Rectal smooth muscle tissue (tissue), 1 donor: ENCODE measurements around the gene TJP1.
"Not testable (repeated sequence)": the region's sequence is repeated elsewhere in the genome, so short reads cannot be mapped to it uniquely, and the experiment has no call there.

Experiments
- H3K27ac ChIP-seq: one replicate; pipeline ENCODE4 v1.7.0; 2013; ENCODE audit warnings: low read depth, low read length, inconsistent platforms
- H3K27me3 ChIP-seq: one replicate; pipeline ENCODE4 v1.7.0; 2013; ENCODE audit warnings: low read length; ENCODE audit not compliant: control insufficient read depth, insufficient read depth
- H3K36me3 ChIP-seq: one replicate; pipeline ENCODE4 v1.7.0; 2013; ENCODE audit warnings: low read length; ENCODE audit not compliant: control insufficient read depth, insufficient read depth
- H3K4me1 ChIP-seq: one replicate; pipeline ENCODE4 v1.7.0; 2013; ENCODE audit warnings: low read length; ENCODE audit not compliant: control insufficient read depth, insufficient read depth
- H3K4me3 ChIP-seq: one replicate; pipeline ENCODE4 v1.7.0; 2013; ENCODE audit warnings: low read length
- H3K9ac ChIP-seq: one replicate; pipeline ENCODE4 v1.7.0; 2013; ENCODE audit warnings: low read length

TJP1 gene

GRCh38 chr15:29731865-29732264, 90.4 kb downstream of the TJP1 start:
- Histone ChIP-seq H3K27me3 (no peaks in the 10 kb centered on the region), H3K4me3 (no peak overlapping the region), H3K27ac (no peak overlapping the region), H3K9ac (no peak overlapping the region), H3K4me1 (peaks cover 5% of the 10 kb centered on the region), H3K36me3 (no peaks in the 10 kb centered on the region)

- not testable (repeated sequence) for H3K27me3 ChIP-seq, H3K4me3 ChIP-seq, H3K9ac ChIP-seq, H3K27ac ChIP-seq, H3K4me1 ChIP-seq, H3K36me3 ChIP-seq
These were observed 91.8 kb downstream of the TJP1 start for GRCh38 chr15:29730471-29730870.

GRCh38 chr15:29728418-29728817, 93.8 kb downstream of the TJP1 start:
- Histone ChIP-seq H3K9ac (no peak overlapping the region), H3K4me1 (no peaks in the 10 kb centered on the region), H3K36me3 (no peaks in the 10 kb centered on the region)

DNA sequence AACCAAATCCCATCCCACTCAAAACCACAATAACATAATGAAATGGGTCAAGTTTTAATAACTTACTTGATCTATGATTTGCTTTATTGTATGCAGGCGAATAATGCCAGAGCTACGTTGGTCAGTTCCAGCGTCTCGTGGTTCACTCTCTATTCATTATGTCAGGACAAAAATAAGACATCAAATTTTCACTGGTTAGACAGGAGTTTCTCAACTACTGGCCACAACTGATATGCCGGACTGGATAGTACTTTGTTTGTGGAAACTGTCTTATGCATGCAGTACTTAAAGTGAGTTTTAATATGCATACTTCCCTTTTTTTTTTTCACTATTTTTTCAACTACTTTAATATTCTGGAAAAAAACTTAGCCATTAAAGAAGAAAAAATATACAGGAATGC, 94.4 kb downstream of the TJP1 start:
- Histone ChIP-seq H3K36me3 (no peaks in the 10 kb centered on the region), H3K4me1 (no peaks in the 10 kb centered on the region), H3K9ac (no peak overlapping the region), H3K27me3 (no peaks in the 10 kb centered on the region), H3K27ac (no peak overlapping the region), H3K4me3 (no peak overlapping the region)

More at GRCh38 chr15:29728418-29728817, 93.8 kb downstream of the TJP1 start:
- Histone ChIP-seq H3K27ac (no peak overlapping the region), H3K27me3 (no peaks in the 10 kb centered on the region), H3K4me3 (no peak overlapping the region)

DNA sequence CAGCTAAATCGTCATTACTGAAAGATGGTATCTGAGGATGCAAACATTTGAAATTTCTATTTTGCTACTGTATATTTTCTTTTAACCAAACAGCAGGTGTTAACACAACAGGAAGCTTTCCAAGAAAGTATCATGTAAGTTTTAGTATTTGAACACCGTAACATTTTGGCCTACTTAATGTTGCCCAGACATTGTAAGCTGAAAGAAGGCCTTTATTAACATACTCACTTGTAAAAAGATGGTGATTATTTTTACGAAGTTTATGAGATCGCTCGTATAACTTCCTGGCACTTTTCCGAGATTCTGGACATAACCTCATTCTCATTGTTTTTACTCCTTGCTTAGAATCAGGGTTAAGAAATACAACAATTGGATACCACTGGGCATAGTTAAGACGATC, 95.7 kb downstream of the TJP1 start:
- no peaks in the 10 kb centered on the region for H3K27me3 ChIP-seq
- H3K4me3 ChIP-seq: no peak overlapping the region
- H3K27ac ChIP-seq: no peak overlapping the region
- no peaks in the 10 kb centered on the region for H3K4me1 ChIP-seq
- H3K36me3 ChIP-seq: peaks cover 6% of the 10 kb centered on the region
- H3K9ac ChIP-seq: no peak overlapping the region

DNA sequence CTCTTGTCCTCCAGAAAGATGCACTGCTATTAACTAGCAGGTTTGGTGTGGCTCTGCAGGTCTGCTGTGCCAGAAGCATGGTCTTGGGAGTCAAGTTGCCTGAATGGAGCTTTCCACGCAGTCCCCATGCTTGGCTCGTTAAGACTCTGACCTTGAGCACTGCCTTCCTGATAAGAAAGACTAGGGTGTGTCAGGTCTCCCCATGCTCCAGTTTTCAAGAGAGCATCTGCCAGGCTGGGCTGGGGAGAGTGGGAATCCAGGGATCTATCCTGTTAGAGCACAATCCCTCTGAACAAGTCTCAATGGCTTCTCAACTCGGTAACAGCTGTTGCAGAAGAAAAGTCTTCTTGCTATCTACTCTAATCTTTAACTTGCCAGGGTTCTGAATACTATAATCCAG, 98.2 kb downstream of the TJP1 start:
- no peaks in the 10 kb centered on the region for H3K4me1 ChIP-seq
- peaks cover 9% of the 10 kb centered on the region for H3K36me3 ChIP-seq
- H3K27me3 ChIP-seq: no peaks in the 10 kb centered on the region
- H3K4me3 ChIP-seq: no peak overlapping the region
- H3K27ac ChIP-seq: no peak overlapping the region
- H3K9ac ChIP-seq: no peak overlapping the region

GRCh38 chr15:29713784-29714183, 108.5 kb downstream of the TJP1 start:
- no peaks in the 10 kb centered on the region for H3K4me1 ChIP-seq
- H3K4me3 ChIP-seq: no peak overlapping the region
- no peak overlapping the region for H3K9ac ChIP-seq
- no peak overlapping the region for H3K27ac ChIP-seq
- no peaks in the 10 kb centered on the region for H3K27me3 ChIP-seq
- peaks cover 15% of the 10 kb centered on the region for H3K36me3 ChIP-seq

DNA sequence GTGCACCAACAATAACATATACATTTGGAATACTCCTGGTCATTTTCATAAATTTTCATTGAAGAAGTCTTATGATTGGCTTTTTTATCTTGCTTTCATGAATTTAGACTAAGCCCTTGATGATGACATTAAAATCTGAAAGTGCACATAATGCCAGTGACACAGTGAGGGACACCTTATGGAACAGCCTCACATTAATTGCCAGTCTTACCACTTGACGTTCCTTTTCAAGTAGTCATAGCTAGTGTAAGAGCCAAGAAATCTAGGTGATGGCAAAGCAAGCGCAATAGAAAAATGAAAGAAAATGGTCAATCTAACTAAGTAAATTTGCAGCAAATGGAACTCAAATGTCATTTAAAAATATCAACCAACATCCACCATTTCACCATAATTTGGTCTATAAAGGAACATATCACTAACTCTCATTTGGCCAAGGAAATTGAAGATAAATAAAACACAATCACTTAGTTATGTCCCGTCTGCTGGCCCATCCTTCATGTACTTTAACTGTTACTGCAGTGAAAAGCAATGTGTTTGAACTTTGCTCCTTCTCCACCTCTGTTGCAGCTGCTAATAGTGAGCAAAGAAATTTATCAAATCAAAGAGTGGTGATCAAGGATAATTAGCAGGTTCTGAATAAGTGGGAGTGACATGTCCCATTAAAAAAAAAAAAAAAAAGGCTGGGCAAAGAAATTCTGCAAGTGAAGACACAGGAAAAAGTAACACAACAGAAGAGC, 110.0 kb downstream of the TJP1 start:
- Histone ChIP-seq H3K4me3 (no peak overlapping the region), H3K36me3 (peaks cover 16% of the 10 kb centered on the region), H3K9ac (no peak overlapping the region), H3K4me1 (no peaks in the 10 kb centered on the region), H3K27ac (no peak overlapping the region), H3K27me3 (no peaks in the 10 kb centered on the region)

DNA sequence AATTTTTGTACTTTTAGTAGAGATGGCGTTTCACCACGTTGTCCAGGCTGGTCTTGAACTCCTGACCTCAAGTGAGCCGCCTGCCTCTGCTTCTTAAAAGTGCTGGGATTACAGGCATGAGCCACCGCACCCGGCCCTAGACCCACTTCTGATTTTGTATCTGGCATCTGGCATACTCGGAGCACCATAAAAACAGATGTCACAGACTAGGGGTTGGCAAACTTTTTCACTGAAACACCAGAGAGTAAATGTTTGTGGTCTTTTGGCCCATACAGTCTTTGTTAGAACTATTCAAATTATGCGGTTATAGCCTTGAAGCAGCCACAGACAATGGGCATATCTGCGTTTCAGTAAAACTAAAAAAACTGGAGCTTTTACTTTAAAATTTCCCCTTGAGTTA, 110.7 kb downstream of the TJP1 start:
- Histone ChIP-seq H3K27me3 (no peaks in the 10 kb centered on the region), H3K4me1 (no peaks in the 10 kb centered on the region), H3K27ac (no peak overlapping the region), H3K4me3 (no peak overlapping the region), H3K36me3 (peaks cover 21% of the 10 kb centered on the region), H3K9ac (no peak overlapping the region)

DNA sequence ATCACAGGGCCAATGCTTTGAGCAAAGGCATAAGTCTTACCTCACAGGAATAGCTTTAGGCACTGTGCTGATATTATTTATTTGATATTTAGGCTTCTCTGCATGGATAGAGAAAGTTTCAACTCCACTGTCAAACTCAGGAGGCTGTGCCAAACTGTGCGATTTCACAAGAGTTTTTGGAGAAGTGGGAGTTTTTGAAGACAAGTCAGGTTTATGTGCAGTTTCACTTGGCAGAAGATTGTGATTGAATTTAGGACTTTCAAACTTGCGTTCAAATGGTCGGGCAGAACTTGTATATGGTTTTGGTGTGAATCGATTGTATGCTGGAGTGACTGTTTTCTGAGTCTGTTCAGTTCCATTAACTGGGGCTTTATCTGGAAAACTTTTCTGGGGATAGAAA, 113.7 kb downstream of the TJP1 start:
- H3K27ac ChIP-seq: no peak overlapping the region
- no peak overlapping the region for H3K4me3 ChIP-seq
- H3K27me3 ChIP-seq: no peaks in the 10 kb centered on the region
- H3K9ac ChIP-seq: no peak overlapping the region
- no peaks in the 10 kb centered on the region for H3K4me1 ChIP-seq
- H3K36me3 ChIP-seq: peaks cover 30% of the 10 kb centered on the region

DNA sequence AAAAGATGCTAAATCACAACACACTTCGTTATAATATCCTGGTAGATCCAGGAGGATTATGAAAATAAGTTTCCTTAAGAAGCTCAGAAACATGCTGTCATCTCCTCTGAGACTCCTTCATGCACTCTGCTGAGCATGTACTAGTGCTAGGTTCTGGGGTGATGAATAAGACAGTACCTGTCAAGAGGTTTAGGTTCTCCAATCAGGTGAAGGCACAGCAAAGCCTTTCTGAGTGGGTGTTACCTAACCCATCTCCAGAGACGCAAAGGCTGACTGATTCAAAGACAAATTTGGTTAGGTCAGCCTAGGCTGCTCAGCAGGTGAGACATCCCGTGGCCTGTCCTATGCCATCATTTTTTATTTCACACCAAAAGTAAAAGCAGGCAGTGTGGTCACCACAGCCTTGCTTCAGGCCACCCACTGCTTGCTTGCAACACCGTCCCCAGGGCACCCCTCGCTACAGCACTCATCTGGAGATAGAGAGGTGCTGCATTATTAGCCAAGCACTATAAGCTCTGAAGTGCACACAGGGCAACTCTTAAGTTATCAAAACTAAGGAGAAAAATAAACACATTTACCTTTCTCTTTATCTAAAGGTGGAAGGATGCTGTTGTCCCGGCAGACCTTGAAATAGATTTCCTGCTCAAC, 117.2 kb downstream of the TJP1 start:
- H3K36me3 ChIP-seq: peaks cover 30% of the 10 kb centered on the region
- no peaks in the 10 kb centered on the region for H3K4me1 ChIP-seq
- H3K4me3 ChIP-seq: no peak overlapping the region
- H3K9ac ChIP-seq: no peak overlapping the region
- no peaks in the 10 kb centered on the region for H3K27me3 ChIP-seq
- H3K27ac ChIP-seq: no peak overlapping the region

DNA sequence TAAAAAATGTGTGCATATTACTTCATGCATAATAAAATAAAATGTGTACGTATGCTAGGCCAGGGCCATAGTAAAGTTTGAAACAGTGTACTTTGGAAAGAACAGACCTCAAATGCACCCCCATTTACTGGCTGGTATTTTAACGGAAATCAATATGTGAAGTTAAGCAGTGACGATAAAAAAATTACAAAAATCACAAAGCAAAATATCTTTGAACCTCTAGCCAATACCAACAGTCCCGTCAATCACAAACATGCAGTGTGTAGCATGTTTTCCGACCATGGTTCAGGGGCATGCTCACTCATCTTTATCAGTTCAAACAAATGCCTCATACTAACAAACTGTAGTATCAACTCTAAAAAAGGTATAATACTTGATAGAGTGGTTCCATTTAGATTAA, 121.1 kb downstream of the TJP1 start:
- Histone ChIP-seq H3K4me3 (no peak overlapping the region), H3K36me3 (peaks cover 15% of the 10 kb centered on the region), H3K27ac (no peak overlapping the region), H3K9ac (no peak overlapping the region), H3K27me3 (no peaks in the 10 kb centered on the region), H3K4me1 (no peaks in the 10 kb centered on the region)

DNA sequence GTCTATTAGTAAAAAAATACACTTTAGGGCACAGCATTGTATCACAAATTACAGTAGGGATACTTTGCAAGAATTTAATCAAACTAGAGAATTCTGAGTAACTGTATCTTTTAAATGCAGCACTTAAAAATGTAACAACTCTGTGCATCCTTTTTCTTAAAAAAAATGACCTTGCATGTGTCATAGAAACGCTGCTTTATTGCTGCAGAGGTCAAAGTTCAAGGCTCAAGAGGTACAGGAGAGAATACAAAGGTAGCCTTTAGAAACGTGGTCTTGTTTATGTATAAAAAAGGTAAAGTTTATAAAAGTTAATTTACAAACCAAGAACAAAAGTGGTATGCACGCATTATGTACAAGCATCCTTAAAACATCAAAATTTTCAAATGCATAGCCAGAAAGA, 122.0 kb downstream of the TJP1 start:
- Histone ChIP-seq H3K4me1 (no peaks in the 10 kb centered on the region), H3K9ac (no peak overlapping the region), H3K4me3 (no peak overlapping the region), H3K27me3 (no peaks in the 10 kb centered on the region), H3K36me3 (peaks cover 14% of the 10 kb centered on the region), H3K27ac (no peak overlapping the region)
